NOMO-1 (cell line): Measurements from ENCODE around the gene BRD3.

Experiments used
- DNase-seq, 2 experiments: peaks; one replicate each; lab custom pipeline; 2025; ENCODE audit not compliant: unreplicated experiment in 2 of 2; lab: John Stamatoyannopoulos, UW

BRD3 gene

DNA sequence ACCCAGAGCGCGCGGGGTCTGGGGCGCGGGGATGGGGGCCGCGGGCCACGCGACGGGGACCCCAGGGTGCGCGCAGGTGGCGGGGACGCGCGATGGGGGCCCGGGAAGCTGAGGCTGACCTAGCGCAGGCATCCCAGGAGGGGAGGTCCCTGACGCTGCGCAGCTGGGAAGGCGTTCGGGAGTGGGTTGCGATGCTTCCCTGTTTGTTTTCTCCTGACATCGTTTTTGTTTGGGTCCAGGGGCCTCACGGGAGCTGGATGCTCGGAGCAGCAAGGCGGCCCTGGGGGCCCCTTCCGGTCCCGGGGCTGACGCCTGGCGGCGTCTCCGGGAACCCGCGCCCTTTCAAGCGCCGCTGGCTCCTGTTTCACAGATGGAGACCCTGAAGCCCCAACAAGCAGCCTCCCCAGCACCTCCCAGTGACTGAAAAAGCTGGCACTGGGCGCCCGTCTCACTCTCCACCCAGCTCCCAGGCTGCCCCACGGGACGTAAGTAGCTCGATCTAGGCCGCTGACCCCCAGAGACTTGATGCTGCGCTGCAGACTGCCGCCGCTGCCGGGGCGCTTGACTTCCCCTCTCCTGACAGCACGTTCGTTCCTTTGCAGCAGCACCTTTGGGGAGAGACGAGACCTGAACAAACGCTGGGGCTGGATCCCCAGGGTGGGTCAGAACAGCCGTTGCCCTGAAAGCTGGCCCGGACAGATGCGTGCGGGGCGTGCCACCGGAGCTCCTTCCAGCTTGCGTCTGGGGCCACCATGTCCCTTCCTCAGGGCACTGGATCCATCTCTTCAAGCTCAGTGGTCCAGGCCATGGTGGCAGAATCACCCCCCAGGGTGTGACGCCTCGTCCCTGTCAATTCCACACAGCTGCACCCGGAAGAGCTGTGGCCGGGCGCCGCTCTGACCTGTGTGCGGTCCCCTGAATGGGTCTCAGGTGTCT is 42.0 kb downstream of the BRD3 start:
- peak; percentile 13 to 52 for DNase-seq

DNA sequence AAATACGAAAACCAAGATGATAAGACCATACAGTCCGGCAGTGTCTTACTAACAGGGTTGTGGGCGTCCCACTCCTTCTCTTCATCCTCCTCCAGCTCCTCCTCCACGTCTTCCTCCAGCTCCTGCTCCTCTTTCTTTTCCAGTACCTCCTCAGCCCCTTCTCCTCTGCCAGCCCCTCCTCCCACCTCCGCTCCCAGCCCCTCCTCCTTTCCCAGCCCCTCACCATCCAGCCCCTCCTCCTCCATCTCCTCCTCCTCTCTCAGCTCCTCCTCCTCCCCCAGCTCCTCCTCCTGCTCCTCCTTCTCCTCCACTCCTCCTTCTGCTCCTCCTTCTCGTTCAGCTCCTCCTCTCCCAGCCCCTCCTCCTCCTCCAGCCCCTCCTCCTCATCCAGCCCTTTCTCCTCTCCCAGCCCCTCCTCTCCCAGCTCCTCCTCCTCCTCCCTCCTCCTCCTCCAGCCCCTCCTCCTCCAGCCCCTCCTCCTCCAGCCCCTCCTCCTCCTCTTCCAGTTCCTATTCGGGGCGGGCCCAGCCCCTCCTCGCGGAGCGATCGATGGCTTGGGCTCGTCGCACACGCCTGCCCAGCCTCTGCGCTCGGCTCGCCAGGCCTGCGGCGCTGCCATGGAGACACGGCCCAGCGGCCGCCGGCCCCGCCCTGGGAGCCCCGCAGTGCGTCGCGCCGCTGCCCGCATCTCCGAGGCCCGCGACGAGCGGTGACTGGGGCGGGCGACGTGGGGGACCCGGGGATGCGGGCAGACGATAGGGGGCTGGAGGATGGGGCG is 42.8 kb downstream of the BRD3 start, which contains the start of gene BRD3OS:
Gene BRD3OS (plus strand): TSS at position 654 of the 778 bp plus-strand sequence. CDS start 1,267 bp downstream, outside the sequence.
- DNase-seq: peak; percentile 95 to 96

DNA sequence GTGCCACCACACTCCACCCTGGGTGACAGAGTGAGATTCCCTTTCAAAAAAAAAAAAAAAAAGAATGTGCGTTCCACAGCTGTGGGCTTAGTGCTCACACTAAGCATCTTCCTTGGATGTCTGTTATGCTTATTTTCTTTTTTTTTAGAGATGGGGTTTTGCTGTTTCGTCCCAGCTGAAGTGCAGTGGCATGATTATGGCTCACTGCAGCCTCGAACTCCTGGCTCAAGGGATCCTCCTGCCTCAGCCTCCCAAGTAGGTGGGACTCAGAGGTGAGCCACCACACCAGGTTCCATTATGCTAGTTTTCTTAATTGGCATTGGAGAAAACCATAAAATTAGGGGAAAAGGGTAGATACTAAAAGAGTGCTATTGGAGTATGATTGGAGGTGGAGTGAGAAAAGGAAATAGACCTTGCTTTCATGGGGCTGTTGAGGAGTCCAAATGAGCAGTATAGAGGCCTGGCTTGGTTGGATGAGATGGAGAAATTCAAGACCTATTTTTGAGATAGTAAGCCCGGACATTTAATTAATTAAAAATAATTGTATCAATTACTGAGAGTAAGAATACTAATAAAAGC is 43.5 kb downstream of the BRD3 start:
- DNase-seq: no peak

DNA sequence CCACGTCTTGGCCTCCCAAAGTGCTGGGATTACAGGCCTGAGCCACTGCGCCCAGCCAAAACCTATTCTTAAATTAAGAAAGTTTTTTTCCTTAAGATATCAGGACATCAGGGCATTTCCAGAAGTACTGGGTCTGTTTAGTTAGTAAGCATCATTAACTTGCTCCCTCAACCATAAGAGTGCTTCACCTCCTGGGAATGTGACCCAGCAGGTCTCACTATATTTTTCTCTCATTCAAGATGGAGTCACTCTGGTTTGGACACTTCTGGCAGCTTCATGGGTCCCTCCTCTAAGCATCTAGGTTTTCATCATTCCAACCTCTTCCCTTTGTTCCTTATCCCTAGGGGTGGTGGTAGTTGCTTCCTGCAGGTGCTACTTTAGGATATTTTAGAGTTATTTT is 52.9 kb downstream of the BRD3 start:
- no peak for DNase-seq

DNA sequence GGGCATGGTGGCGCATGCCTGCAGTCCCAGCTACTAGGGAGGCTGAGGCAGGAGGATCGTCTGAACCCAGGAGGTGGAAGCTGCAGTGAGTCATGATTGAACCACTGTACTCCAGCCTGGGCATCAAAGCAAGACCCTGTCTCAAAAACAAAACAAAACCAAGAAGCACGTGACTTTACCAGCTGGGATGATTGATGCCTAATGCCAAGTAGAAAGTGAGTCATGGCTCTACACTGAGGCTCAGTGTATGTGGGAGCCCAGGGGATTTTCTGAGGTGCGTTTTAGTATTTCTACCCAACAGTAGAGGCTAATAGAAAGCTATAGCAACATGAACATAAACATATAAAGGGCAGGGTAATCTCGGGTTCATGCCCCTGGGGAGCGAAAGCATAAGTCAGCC is 56.4 kb downstream of the BRD3 start:
- DNase-seq: no peak

DNA sequence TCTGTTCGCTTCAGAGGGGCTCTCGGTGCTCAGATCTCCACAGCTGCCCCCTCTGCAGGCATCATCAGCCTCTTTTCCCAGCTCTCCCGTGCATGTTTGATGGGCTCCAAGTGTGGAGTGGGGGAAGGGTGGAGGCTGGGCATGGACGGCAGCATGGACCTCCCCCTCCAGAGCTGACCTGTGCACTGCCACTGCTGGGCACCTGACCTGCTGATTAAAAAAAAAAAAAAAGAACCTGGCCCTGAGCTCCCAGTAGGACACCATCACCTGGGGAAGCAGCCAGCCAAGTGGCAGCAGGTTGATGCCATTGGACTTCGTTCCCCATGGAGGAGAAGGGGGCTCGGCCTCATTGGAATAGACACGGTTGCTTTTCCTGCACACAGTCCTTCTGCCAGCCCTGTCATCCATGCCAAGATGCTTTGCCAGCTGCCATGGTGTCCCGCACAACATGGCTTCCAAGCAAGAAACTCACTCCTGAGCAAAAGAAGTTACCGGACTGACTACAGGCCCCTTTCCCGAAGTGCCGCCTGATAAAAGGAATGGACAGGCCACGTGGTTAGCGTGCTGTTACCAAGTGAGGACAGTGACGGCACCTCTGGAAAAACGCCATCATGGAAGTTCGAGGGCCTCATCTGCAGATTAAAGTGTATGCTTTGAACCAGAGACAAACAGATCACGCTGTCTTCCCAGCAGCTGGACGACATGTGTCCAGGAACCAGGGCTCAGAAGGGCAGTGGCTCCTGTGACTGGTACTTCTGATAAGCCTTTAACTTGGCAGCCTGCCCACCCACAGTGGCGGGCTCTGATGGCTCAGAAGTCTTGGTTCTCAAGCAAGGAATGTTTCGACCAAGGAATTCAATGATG is 57.3 kb downstream of the BRD3 start:
- no peak for DNase-seq

DNA sequence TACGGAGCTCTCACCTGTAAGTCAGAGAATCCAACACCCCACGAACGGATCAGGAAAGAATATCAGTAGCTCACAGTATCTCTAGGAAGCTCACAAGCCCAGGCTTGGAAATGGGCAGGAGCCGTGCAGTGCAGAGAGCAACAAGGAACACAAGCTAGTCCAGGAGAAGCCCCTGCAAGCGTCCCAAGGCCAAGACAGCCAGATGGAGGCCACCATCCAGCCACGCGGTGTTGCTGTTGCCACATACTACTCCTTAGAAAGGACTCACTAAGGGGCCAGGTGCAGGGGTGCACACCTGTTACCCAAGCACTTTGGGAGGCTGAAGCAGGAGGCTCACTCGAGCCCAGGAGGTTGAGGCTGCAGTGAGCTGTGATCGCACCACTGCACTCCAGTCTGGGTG is 60.3 kb downstream of the BRD3 start:
- no peak for DNase-seq

DNA sequence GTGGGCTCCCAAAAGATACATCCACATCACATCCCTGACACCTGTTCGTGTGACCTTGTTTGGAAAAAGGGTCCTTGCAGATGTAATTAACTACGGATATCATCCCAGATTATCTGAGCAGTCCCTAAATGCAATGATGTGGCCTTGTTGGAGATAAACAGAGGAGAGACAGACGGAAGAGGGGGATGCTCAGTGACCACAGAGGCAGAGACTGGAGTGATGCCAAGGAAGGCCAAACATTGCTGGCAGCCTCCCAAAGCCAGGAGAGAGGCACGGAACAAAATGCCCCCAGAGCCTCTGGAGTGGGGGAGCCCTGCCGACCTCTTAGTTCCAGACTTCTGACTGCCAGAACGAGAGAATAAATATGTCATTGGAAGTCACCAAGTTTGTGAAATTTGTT is 60.7 kb downstream of the BRD3 start:
- no peak for DNase-seq

DNA sequence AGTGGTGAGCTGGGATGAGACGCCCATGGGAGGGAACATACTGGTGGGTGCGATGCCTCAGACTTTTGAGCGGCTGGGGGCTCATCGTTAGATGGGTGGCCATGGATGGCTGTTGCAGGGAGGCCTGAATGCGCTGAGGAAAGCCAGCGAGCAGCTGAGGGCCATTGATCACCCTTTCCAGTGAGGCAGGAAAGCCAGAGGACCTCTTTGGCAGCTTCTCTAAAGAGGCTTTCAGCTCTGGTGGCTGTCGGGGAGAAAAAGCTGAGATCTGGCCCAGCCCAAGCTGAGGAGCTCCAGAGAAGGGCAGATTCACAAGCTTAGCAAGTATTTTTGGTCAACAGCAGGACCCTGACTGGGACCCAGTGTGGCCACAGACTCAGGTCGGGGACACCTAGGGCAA is 62.4 kb downstream of the BRD3 start:
- no peak for DNase-seq

DNA sequence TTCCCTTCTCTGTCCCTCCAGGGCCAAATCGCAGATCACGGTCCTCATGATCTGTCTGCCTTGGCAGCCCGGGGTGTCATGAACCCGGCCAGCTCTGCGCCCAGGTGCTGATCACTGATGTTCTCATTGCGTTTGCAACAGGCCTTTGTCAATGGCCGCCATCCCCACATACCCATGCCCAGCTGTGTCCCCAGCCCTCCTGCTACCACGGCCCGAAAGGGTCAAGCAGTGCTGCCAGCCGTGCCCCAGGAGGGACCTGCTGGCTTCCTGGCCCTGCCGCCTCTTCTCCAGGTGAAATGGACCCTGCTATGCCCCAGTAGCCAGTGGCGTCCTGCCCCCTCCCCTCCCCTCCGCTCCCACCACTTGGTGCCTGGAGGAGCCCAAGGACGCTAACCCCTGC is 62.9 kb downstream of the BRD3 start:
- DNase-seq: no peak

DNA sequence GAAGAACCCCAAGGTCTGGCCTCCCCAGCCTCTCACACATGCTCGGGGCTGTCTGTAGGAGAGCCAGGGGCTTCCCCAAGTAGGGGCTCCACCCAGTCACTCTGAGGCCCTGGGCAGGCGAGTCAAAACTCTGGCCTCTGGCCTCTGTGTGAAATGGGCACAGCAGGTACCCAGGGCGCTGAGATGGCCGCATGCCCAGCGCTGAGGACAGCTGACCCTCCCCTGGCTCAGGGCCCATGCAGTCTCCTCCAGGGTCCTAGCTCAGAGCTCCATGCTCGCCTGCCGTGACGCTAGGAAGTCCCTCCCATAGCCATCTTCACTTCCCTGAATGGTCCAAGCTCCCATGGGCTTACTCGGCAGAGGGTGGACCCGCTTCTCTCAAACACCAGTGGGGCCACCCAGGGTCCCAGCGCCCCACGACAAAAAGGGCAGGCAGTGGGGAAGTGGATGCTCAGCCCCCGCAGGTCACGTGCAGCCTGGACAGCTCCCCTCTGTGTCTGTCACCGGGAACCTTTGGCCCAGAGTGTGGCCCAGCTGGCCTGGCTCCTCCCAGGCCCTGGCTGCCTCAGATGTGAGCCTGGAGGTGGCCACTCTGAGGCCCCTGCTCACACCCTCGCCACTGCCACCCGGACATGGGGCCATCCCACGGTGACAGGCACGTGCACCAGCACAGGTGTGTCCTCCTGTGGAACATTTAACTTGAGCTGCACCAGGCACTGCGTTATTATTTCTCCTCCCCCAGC is 63.5 kb downstream of the BRD3 start:
- DNase-seq: no peak

DNA sequence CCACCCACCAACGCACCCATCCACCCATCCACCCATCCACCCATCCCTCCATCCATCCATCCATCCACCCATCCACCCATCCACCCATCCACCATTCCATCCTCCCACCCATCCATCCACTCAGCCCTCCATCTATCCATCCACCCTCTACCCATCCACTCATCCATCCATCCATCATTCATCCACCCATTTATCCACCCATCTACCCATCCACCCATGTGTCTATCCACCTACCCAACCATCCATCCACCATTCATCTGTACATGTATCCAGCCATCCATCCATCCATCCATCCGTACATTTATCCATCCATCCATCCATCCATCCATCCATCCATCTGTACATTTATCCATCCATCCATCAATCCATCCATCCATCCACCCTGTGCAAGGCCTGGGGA is 64.6 kb downstream of the BRD3 start:
- no peak for DNase-seq

DNA sequence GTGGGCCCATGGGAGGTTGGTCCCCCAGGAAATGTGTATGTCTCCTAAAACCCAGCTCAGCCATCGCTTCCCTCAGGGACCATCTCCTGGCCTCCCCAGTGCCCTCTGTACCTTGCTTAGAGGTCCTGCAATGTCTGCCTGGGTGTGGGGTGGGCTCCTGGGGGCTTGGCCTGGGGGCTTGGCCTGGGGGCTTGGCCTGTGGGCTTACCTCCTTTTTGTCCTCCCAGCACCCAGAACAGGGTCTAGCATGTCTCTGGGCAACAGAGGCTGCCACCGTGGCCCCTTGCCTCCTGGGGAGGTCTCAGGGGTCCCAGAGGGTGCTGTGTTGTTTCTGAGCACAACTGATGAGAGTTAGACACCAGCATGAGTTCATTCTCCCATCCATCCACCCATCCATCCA is 65.0 kb downstream of the BRD3 start:
- no peak for DNase-seq

DNA sequence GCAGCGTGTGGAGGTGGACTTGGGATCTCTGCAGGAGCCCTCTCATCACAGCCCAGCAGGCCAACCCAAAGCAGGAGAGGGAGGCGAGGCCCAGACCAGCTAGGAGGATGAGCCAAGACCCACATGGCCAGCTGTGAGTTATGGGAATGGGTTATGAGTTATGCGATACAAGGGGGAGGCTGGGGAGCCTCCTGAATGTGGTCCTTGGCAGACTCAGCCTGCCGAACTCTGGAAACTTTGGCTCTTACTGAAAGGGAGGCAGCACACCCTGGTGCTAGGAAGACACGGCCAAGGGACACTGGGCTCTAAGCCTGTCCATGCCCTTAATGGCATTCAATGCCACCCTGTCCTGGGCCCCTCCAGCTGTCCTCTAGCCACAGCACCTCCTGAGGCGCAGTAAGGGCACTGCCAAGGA is 68.0 kb downstream of the BRD3 start:
- no peak for DNase-seq

DNA sequence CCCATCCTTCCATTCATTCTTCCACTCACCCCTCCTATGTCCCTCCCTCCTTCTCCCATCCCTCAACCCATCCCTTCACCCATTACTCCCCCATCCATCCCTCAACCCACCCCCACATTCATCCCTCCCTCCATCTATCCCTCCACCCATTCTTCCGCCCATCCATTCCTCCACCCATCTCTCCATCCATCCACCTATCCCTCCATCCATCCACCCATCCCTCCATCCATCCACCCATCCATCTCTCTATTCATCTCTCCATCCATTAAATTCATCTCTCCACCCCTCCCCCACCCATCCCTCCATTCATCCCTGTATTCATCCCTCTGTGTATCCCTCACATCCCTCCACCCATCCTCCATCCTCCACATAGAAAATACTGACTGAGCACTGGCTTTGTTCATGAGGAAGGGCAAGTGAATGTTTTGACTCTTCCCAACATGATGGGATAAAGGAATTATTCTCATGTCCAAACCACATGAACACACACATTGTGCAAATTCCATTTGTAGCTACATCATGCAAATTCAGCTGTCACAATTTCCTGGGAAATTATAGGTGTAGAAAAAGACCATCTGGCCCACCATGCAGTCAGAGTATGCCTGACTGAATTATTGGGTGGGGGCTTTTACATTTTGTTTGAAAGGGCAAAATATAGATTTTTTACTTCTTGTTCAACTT is 68.8 kb downstream of the BRD3 start:
- DNase-seq: no peak

DNA sequence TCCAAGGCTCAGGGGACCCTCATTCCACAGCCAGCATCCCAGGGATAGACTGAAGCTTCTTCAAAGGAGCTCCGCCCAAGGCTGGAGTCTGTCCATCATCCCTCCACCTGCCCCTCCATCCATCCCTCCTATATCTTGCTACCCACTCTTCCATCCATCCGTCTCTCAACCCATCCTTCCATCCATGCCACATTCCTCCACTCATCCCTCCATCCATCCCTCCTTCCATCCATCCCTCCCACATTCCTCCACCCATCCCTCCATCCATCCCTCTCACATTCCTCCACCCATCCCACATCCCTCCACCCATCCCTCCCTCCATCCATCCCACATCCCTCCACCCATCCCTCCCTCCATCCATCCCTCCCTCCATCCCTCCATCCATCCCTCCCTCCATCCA is 70.2 kb downstream of the BRD3 start:
- DNase-seq: no peak

DNA sequence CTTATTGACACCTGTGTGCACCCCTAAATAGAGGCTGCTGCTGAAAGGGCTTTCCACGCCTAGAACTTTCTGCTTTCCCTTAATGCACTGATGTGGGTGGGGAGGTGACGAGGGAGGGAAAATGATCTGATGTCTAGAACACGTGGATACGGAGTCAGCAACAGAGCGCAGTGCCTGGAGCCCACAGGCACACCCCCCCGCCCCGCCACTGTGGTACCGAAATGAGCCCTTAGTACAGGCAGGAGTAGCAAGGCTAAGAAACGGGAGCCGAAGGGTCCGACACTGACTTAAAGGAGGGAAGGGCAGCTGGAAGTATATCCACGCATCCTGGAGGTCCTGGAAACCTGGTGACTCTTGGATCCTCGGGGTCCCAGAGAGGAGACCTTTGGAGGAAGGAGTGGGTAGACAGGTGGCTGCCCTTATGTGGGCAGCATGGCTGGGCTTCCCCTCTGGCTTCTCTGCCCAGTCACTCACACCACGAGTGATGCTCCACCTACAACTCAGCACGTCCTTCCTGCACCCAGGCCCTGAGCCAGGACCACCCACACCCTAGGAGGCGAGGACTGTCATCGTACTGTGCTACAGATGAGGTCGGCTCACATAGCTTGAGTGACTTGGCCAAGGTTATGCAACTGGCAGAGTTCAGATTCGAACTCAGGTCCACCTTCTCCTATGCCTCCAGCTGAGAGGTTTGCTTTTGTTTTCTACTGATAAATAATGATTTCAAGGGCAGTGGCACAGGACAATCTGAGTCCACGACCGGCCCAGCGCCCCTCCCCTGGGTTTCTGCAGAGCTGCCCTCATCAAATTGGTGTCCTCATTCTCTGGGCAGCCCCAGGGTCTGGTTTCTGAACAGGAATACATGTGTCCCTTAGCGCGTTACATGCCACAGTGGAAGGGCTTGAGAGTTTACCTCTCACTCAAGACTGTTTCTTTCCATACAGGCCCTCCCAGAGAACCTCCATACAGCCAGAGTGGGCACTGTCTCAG is 71.0 kb downstream of the BRD3 start:
- DNase-seq: no peak
